K562 (cell line): ENCODE data around the gene AIMP2. TPM values are rescaled to one million over a fixed set of nuclear protein-coding genes. Genes with fewer than 3 reads are reported as not detected.

Experiments used
- CBFB ChIP-seq: sonication (generic); formaldehyde crosslinking; IDR thresholded peaks from 2 replicates; pipeline ENCODE4 v1.4.0; 2020; ENCODE audit warnings: mild to moderate bottlenecking, missing genetic modification reagents
- CBX1 ChIP-seq: sonication (generic); IDR thresholded peaks from 2 replicates; pipeline ENCODE4 v1.6.1; 2016; ENCODE audit warnings: antibody characterized with exemption, low read depth, mild to moderate bottlenecking
- CCNT2 ChIP-seq: IDR thresholded peaks from 2 replicates; pipeline ENCODE4 v1.6.1; 2011; ENCODE audit warnings: borderline replicate concordance, low read depth, mild to moderate bottlenecking, moderate library complexity, mixed read lengths, low read length; ENCODE audit not compliant: insufficient read length; ENCODE audit errors: extremely low read depth
- CTBP1 ChIP-seq: fragments of 450-650 bp; IDR thresholded peaks from 2 replicates; pipeline ENCODE4 v1.6.1; 2016; ENCODE audit warnings: borderline replicate concordance
- ETV5 ChIP-seq: sonication (generic); formaldehyde crosslinking; IDR thresholded peaks from 2 replicates; pipeline ENCODE4 v1.4.0; 2020; ENCODE audit warnings: low read depth, mild to moderate bottlenecking, missing genetic modification reagents
- MBD1 ChIP-seq: fragments of 250-450 bp; sonication (Bioruptor Pico); IDR thresholded peaks from 2 replicates; pipeline ENCODE4 v1.8.0; 2022; ENCODE audit warnings: inconsistent platforms
- MTA1 ChIP-seq: fragments of 450-650 bp; IDR thresholded peaks from 2 replicates; pipeline ENCODE4 v1.6.1; 2017; ENCODE audit warnings: borderline replicate concordance
- NCOR1 ChIP-seq: fragments of 450-650 bp; IDR thresholded peaks from 2 replicates; pipeline ENCODE4 v1.6.1; 2016; ENCODE audit warnings: mild to moderate bottlenecking, moderate library complexity
- PHF21A ChIP-seq: fragments of 450-650 bp; IDR thresholded peaks from 2 replicates; pipeline ENCODE4 v1.6.1; 2017; ENCODE audit warnings: low read depth, borderline replicate concordance
- PYGO2 ChIP-seq: fragments of 450-650 bp; IDR thresholded peaks from 2 replicates; pipeline ENCODE4 v1.6.1; 2016; ENCODE audit warnings: mild to moderate bottlenecking, missing genetic modification characterization, moderate library complexity, missing compliant biosample characterization
- RBM15 ChIP-seq: fragments of 200-400 bp; formaldehyde crosslinking; IDR thresholded peaks from 2 replicates; pipeline ENCODE4 v1.6.1; 2018; ENCODE audit warnings: mild to moderate bottlenecking, low read length, moderate library complexity; ENCODE audit not compliant: insufficient read depth
- RBM25 ChIP-seq: fragments of 200-400 bp; formaldehyde crosslinking; IDR thresholded peaks from 2 replicates; pipeline ENCODE4 v1.6.1; 2018; ENCODE audit warnings: low read length, low read depth, moderate library complexity; ENCODE audit not compliant: severe bottlenecking
- RFX1 ChIP-seq: fragments of 450-650 bp; IDR thresholded peaks from 2 replicates; pipeline ENCODE4 v1.6.1; 2016; ENCODE audit warnings: mild to moderate bottlenecking, moderate library complexity
- SRSF9 ChIP-seq: fragments of 200-400 bp; formaldehyde crosslinking; IDR thresholded peaks from 2 replicates; pipeline ENCODE4 v1.6.1; 2017; ENCODE audit warnings: low read depth, low read length, borderline replicate concordance
- ZBTB12 ChIP-seq: fragments of 250-450 bp; sonication (Bioruptor Pico); IDR thresholded peaks from 2 replicates; pipeline ENCODE4 v1.4.0; 2020
- ZBTB26 ChIP-seq: fragments of 450-650 bp; formaldehyde crosslinking; IDR thresholded peaks from 2 replicates; pipeline ENCODE4 v1.4.0; 2022; ENCODE audit warnings: missing genetic modification characterization
- ZC3H8 ChIP-seq: fragments of 450-650 bp; IDR thresholded peaks from 2 replicates; pipeline ENCODE4 v1.6.1; 2017
- ZNF717 ChIP-seq: fragments of 250-450 bp; sonication (Bioruptor Pico); IDR thresholded peaks from 2 replicates; pipeline ENCODE4 v1.5.0; 2021
- polyA plus RNA-seq, 8 experiments: library from polyadenylated mRNA; depleted of rRNA in 4 of 8; stranded (reverse) in 5 of 8; unstranded in 3 of 8; fragments of >200 nt; fragmentation: Nextera tagmentation in 2 of 8; fragmentation: Illumina TruSeq in 1 of 8; extraction: Ambion mirVana in 2 of 8; extraction: Trizol in 1 of 8; gene quantifications; 2 replicates each; pipeline versions ENCODE4 v1.2.1 to v1.2.3, GENCODE V29; 2011 to 2014; ENCODE audit warnings: inconsistent platforms in 1 of 8, missing spikeins in 1 of 8
- total RNA-seq, 7 experiments: library from RNA; depleted of rRNA in 6 of 7; stranded (reverse); fragments of >200 nt in 6 of 7; fragmentation: Illumina TruSeq in 2 of 7; extraction: Trizol in 2 of 7; gene quantifications; 2 replicates each; pipeline versions ENCODE4 v1.2.1 to v1.2.3, GENCODE V29; 2011 to 2021; ENCODE audit warnings: low replicate concordance in 1 of 7

Gene AIMP2
- total and polyA plus RNA-seq, 9 of the 15 experiments (the other 6 are each of a cell fraction or from before 2014, with no cell fraction given) = 47.5 to 84.9 (median 63.5) TPM

- no peak for TF ChIP-seq SRSF9
- TF ChIP-seq MBD1 = no peak
- peak; percentile 79 for TF ChIP-seq CTBP1
- no peak for TF ChIP-seq MTA1
- TF ChIP-seq RBM15 = no peak
- peak; percentile 70 for TF ChIP-seq CCNT2
- peak; percentile 85 for TF ChIP-seq RBM25
- TF ChIP-seq ETV5 = peak; percentile 16; the same call in 1 of the 2 replicates
- peak; percentile 39 for TF ChIP-seq CBFB (CRISPR knock-in tag)
- no peak for TF ChIP-seq ZC3H8
- TF ChIP-seq ZBTB12 (CRISPR knock-in tag) = peak; percentile 60; the same call in 1 of the 2 replicates
- TF ChIP-seq NCOR1 = 0 out of 2 replicates have a peak, but pooled peaks have one; percentile 21
- TF ChIP-seq PHF21A = 0 out of 2 replicates have a peak, but pooled peaks have one; percentile 48
- TF ChIP-seq PYGO2 (tag) = no peak
- 0 out of 2 replicates have a peak, but pooled peaks have one; percentile 26 for TF ChIP-seq ZBTB26 (CRISPR knock-in tag)
- TF ChIP-seq CBX1 = 0 out of 2 replicates have a peak, but pooled peaks have one; percentile 57
- no peak for TF ChIP-seq ZNF717 (CRISPR knock-in tag)
- no peak for TF ChIP-seq RFX1
Observed at GRCh38 chr7:6008668-6009611, at the start of gene AIMP2, which contains the start of gene PMS2 (continued).
